Adrenal gland (tissue), 12 donors: ENCODE measurements around the gene ABCC3. TPM values are rescaled to one million over a fixed set of nuclear protein-coding genes. Genes with fewer than 3 reads are reported as not detected.

Experiments used
- DNase-seq, 7 donors: peaks; one replicate each; pipeline ENCODE4 v3.0.0-alpha.2; 2019 to 2020
- H3K27ac ChIP-seq, 5 donors: fragments of 200-600 bp; sonication (generic) in 4 of 5; 1 replicate in 3 of 5; 2 replicates in 2 of 5; pipeline versions ENCODE4 v1.5.1 to v1.8.0; 2016 to 2020; ENCODE audit warnings: mild to moderate bottlenecking in 1 of 5
- H3K27me3 ChIP-seq: fragments of 200-600 bp; 2 replicates; pipeline ENCODE4 v1.8.0; 2021
- H3K36me3 ChIP-seq, 2 donors: fragments of 200-600 bp; replicated peaks in 1 of 2; 1 replicate in 1 of 2; 2 replicates in 1 of 2; pipeline versions ENCODE4 v1.5.1 to v1.8.0; 2018 to 2022
- H3K4me1 ChIP-seq, 2 donors: fragments of 200-600 bp; replicated peaks in 1 of 2; 1 replicate in 1 of 2; 2 replicates in 1 of 2; pipeline versions ENCODE4 v1.5.1 to v1.8.0; 2018 to 2021
- H3K4me3 ChIP-seq, 4 donors: fragments of 200-600 bp; sonication (generic) in 3 of 4; one replicate each; pipeline ENCODE4 v1.5.1; 2016 to 2018
- H3K9me3 ChIP-seq, 3 donors: fragments of 200-600 bp; sonication (generic) in 1 of 3; replicated peaks in 1 of 3; 1 replicate in 2 of 3; 2 replicates in 1 of 3; pipeline versions ENCODE4 v1.5.1 to v1.8.0; 2016 to 2021
- CTCF ChIP-seq, 6 experiments: fragments of 450-650 bp in 4 of 6; fragments of 200-600 bp in 2 of 6; sonication (generic) in 1 of 6; IDR thresholded peaks; 1 replicate in 5 of 6; 2 replicates in 1 of 6; pipeline versions ENCODE4 v1.5.1 to v1.8.0; 2016 to 2021; ENCODE audit warnings: antibody characterized with exemption in 6 of 6, mild to moderate bottlenecking in 2 of 6, moderate library complexity in 1 of 6
- POLR2A ChIP-seq, 2 donors: fragments of 450-650 bp; IDR thresholded peaks; one replicate each; pipeline ENCODE4 v1.6.1; 2017; ENCODE audit warnings: antibody characterized with exemption in 2 of 2, mild to moderate bottlenecking in 2 of 2, moderate library complexity in 1 of 2
- WGBS, 4 donors: extraction: QIAGEN DNeasy Blood & Tissue Kit in 2 of 4; methylation state at CpG; one replicate each; pipeline versions ENCODE4 v1.1.5 to v1.1.7; 2013 to 2017; 5-methylcytosine and 5-hydroxymethylcytosine counted together
- intact Hi-C, 2 donors: fragments of 100-400 bp; cut with DNase I; formaldehyde crosslinking; loops; one replicate each; pipeline versions ENCODE4 v1.14.1 to v1.15.0; 2022 to 2023
- polyA plus RNA-seq, 3 donors: library from polyadenylated mRNA; stranded (reverse); fragments of 200-250 nt in 2 of 3; fragments of 350-450 nt in 1 of 3; fragmentation: Illumina TruSeq in 1 of 3; extraction: RNeasy Lipid Tissue Mini Kit (QIAGEN cat#74804) in 1 of 3; gene quantifications; one replicate each; pipeline ENCODE4 v1.2.3, GENCODE V29; 2013 to 2014
- total RNA-seq, 9 donors: library from RNA; depleted of rRNA in 4 of 9; stranded (reverse); fragments of >200 nt in 4 of 9; fragments of 120-200 nt in 1 of 9; fragmentation: NEBNext Ultra II Directional in 1 of 9; extraction: Animal tissue kit (Norgen Biotek cat#: 25700) in 1 of 9; gene quantifications; one replicate each; pipeline versions ENCODE4 v1.1.0 to v1.2.4, GENCODE V29; 2013 to 2023
- donor health status: healthy with polysubstance abuse.
- donor health status: Bipolar disorder and iron deficiency.
- donor health status: DM: yes; HTN: yes; CAD: no.
- donor health status: DM: no; HTN: no; CAD: no.
- donor health status: DM: no; HTN: no; CAD: no.
- donor health status: DM: yes; HTN: yes; CAD: no.

The ABCC3 gene
- total and polyA plus RNA-seq, 12 donors, result 7.2 to 448 (median 262) TPM

DNA sequence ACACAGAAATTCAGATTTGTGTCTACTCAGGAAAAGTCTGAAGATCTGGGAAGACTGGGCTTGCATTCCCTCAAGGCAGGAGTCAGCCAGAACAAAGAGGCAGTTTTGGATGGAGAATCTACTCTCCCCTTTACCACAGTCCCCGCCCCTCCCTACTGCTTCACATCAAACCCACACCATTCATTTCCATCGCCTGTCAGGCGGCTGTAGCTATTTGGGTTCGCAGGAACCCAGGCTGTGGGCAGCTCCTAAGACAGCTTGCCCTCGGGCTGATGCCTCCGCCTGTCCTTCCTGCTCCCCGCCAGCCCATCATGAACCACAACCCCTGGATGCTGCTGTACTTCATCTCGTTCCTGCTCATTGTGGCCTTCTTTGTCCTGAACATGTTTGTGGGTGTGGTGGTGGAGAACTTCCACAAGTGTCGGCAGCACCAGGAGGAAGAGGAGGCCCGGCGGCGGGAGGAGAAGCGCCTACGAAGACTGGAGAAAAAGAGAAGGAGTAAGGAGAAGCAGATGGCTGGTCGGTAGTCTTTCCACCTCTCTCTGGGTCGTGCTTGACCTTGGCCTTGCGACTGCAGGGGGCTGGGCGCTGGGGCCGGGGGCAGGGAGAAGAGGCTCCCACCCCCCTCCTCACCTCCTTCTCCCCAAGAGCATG is 27.0 kb upstream of the ABCC3 start:
- Histone ChIP-seq H3K36me3 (no peaks in the 10 kb centered on the region), H3K4me1 (peaks cover 0 to 8% of the 10 kb centered on the region in 2 donors), H3K4me3 (no peak overlapping the region), H3K9me3 (no peaks in the 10 kb centered on the region), H3K27ac (no peak overlapping the region), H3K27me3 (no peaks in the 10 kb centered on the region)
- no peak for DNase-seq
- TF ChIP-seq CTCF (IDR thresholded peaks at IDR 0.05) (no peak), POLR2A (IDR thresholded peaks at IDR 0.05) (no peak)
- intact Hi-C loops, result loop anchor here in 1 of 2 donors (5.0 kb wide), 1 partner anchor 45 kb away; the partner anchor contains the start of gene CACNA1G
- 80 to 88% (median 85%) methylated on average over 16 to 19 of the region's 19 CpGs for whole genome bisulfite sequencing, 4 donors

DNA sequence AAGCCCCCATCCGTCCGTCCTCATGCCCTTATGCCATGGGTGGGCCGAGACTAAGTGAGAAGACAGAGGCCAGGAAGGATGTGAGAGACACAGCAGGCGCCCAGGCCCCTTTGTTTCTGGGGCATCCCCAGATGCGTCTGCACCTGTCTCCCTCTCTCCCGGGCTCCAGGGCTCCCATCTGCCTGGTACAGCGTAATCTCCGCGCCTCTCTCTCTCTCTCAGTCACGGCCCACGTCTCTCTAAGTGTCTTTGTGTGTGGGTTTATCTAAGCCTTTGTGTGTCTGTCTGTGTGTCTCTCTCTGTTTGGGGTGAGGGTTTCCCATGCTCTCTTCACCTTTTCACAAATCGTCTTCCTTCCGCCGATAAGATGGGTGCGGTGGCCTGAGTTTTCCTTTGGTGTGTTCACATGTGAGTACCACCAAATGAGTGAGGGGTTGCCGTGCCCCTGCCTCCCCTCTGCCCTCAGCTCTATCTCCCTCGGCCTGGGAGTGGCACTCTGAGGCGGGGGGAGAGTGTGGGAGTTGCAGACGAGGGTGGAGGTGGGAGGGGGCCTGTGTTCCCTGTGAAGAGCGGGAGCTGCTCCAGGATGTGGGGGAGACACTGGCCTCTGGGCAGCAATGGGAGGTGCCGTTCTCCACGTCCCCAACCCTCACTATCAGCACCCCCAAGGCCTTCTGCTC is 25.8 kb upstream of the ABCC3 start:
- 80 to 87% (median 85%) methylated on average over 20 to 22 of the region's 22 CpGs for WGBS, 4 donors
- H3K27ac ChIP-seq, result no peak overlapping the region
- no peak for TF ChIP-seq POLR2A (IDR thresholded peaks at IDR 0.05)
- no peak for TF ChIP-seq CTCF (IDR thresholded peaks at IDR 0.05)
- no peak for DNase-seq
- H3K27me3 ChIP-seq, result no peaks in the 10 kb centered on the region
- no peaks in the 10 kb centered on the region for H3K36me3 ChIP-seq
- H3K9me3 ChIP-seq, result no peaks in the 10 kb centered on the region
- intact Hi-C loops, result loop anchor here in 1 of 2 donors (5.0 kb wide), 1 partner anchor 47 kb away; the partner anchor contains the start of gene CACNA1G
- H3K4me3 ChIP-seq, result no peak overlapping the region
- H3K4me1 ChIP-seq, result peaks cover 0 to 8% of the 10 kb centered on the region in 2 donors

- intact Hi-C loops, result loop anchor here in 1 of 2 donors (5.0 kb wide), 1 partner anchor 47 kb away; the partner anchor contains the start of gene CACNA1G
- peaks cover 0 to 5% of the 10 kb centered on the region in 2 donors for H3K4me1 ChIP-seq
- DNase-seq, result no peak
- no peaks in the 10 kb centered on the region for H3K9me3 ChIP-seq
- TF ChIP-seq POLR2A (IDR thresholded peaks at IDR 0.05), result no peak
- TF ChIP-seq CTCF (IDR thresholded peaks at IDR 0.05), result no peak
- no peaks in the 10 kb centered on the region for H3K36me3 ChIP-seq
- no peaks in the 10 kb centered on the region for H3K27me3 ChIP-seq
- H3K4me3 ChIP-seq, result no peak overlapping the region
- WGBS, 4 donors, result 88 to 92% (median 91%) methylated on average over 7 to 24 of the region's 24 CpGs
- no peak overlapping the region for H3K27ac ChIP-seq
These were observed 25.2 kb upstream of the ABCC3 start for GRCh38 chr17:50609380-50610074.

GRCh38 chr17:50611634-50612033 is 23.0 kb upstream of the ABCC3 start:
- 90 to 92% (median 92%) methylated on average over 5 to 6 of the region's 6 CpGs for WGBS, 4 donors
- Histone ChIP-seq H3K4me1 (no peaks in the 10 kb centered on the region), H3K36me3 (no peaks in the 10 kb centered on the region), H3K4me3 (no peak overlapping the region), H3K27me3 (no peaks in the 10 kb centered on the region), H3K27ac (no peak overlapping the region), H3K9me3 (no peaks in the 10 kb centered on the region)
- intact Hi-C loops, result no loop called here
- DNase-seq, result no peak
- TF ChIP-seq CTCF (IDR thresholded peaks at IDR 0.05) (no peak), POLR2A (IDR thresholded peaks at IDR 0.05) (no peak)
